Fibroblast of villous mesenchyme (primary cell): Measurements from ENCODE around the gene NUDT22. TPM values are rescaled to one million over a fixed set of nuclear protein-coding genes. Genes with fewer than 3 reads are reported as not detected.

Experiments used
- DNase-seq: peaks from one replicate; pipeline ENCODE4 v3.0.0-alpha.2; 2010; ENCODE audit warnings: low read depth
- H3K4me3 ChIP-seq: 2 replicates; pipeline ENCODE4 v1.5.1; 2011; ENCODE audit warnings: low read depth, mild to moderate bottlenecking, low read length
- total RNA-seq: library from RNA; depleted of rRNA; stranded (reverse); fragments of >200 nt; gene quantifications from 2 replicates; pipeline ENCODE4 v1.2.3, GENCODE V29; 2012
- TF ChIP-seq, protein P1 (sequence below): IDR thresholded peaks from 2 replicates; pipeline ENCODE4 v1.5.1; 2012; ENCODE audit warnings: low read depth, mild to moderate bottlenecking, low read length; ENCODE audit not compliant: insufficient read depth

Gene NUDT22
- total RNA-seq, 1 donor: 43.6 TPM

DNA sequence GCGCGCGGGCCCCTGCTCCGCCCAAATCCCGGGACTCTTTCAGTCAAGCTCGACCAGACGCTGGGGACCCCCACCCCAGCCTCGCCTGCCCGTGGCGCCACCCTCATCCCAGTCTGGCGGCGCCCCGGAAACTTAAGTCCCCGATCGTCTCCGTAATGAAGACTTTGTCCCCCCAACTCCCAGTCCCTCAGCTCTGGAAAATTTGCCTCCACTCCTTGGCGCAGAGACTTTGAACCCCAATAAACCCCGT is 25.6 kb downstream of the NUDT22 start:
- H3K4me3 ChIP-seq: peak overlapping the region; percentile 84
- TF ChIP-seq, protein P1, sequence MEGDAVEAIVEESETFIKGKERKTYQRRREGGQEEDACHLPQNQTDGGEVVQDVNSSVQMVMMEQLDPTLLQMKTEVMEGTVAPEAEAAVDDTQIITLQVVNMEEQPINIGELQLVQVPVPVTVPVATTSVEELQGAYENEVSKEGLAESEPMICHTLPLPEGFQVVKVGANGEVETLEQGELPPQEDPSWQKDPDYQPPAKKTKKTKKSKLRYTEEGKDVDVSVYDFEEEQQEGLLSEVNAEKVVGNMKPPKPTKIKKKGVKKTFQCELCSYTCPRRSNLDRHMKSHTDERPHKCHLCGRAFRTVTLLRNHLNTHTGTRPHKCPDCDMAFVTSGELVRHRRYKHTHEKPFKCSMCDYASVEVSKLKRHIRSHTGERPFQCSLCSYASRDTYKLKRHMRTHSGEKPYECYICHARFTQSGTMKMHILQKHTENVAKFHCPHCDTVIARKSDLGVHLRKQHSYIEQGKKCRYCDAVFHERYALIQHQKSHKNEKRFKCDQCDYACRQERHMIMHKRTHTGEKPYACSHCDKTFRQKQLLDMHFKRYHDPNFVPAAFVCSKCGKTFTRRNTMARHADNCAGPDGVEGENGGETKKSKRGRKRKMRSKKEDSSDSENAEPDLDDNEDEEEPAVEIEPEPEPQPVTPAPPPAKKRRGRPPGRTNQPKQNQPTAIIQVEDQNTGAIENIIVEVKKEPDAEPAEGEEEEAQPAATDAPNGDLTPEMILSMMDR: no peak

DNA sequence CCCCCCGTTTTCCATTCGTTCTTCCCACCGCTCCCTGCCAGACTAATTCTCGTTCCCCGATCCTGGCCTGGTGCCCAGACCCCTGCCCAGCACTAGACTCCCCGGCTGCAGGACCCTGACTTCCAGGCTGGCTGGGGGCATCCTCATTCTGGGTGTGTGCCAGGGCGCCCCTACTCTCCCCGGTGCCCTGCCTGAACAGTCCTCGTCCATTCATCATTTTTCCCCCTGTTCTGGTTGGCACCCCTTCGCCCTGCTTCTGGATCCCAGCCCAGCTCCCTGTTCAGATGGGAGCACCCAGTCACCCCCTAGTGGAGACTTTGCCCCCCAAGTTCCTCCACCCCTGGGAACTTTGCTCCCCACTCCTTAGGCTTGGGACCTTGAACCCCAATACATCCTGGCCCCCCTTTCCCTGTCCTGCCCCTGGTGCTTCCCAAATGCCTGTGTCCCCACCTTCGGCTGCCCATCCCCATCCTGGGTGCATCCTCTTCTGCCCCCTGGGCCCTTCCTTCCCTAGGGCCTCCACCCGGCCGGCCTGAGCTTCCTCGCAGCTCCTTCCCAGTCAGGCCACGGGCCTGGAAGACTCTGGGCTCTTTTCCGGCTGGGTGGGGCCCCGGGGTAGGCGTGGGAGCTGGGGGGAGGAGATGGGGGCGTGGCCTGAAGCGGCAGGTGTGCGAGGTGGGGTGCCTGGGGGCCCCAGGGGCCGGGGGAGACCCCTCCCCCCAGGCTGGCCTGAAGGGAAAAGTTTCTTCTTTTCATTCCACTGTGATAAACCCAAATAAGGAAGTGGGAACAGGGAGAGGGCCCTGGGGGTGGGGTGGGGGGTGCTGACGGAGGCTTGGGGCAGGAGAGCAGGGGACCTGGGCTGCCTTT is 26.2 kb downstream of the NUDT22 start:
- DNase-seq: no peak
- TF ChIP-seq, protein P1: peak; percentile 58

More for the DNA sequence above, 25.6 kb downstream of the NUDT22 start:
- DNase-seq: no peak

DNA sequence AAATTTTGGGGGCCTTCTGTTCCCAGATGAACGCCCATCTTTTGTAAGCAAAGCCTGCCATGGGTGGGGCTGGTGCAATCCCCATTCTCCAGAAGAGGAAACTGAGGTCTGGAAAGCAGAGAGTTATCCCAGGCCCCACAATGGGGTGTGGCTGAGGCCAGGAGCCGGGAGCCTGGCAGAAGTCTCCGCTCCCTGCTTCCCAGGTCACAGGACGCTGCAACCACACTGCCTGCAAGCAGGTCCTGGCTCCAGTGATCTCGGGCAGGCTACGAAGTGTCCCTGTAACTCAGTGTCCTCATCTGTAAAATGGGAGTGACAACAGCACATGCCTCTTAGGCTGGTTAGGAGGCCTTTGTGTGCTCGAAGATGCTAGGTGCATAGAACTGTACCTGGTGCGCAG is 27.0 kb downstream of the NUDT22 start:
- TF ChIP-seq, protein P1: no peak
- DNase-seq: no peak
- H3K4me3 ChIP-seq: peak overlapping the region; percentile 84

More for the DNA sequence above, 26.2 kb downstream of the NUDT22 start:
- peak overlapping the region; percentile 84 for H3K4me3 ChIP-seq

DNA sequence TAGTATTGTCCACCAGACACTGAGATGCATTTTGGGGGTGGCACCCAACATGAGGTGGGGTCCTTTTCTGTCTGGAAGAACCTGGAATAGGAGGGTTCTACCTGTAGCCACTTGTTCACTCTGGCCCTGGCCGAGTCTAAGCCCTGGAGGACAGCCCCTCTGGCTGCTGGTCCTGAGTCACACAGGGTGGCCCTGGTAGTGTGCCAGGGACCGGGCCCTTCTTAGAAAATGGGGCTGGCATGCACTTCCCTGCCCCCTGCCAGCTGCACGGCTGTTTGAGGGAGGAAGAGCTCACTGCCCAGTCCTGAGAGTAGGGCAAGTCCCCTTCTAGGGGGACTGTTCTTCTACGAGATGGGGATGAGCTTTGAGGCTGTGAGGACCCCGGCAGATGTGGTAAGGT is 27.4 kb downstream of the NUDT22 start:
- no peak overlapping the region for H3K4me3 ChIP-seq
- TF ChIP-seq, protein P1: no peak
- DNase-seq: no peak

DNA sequence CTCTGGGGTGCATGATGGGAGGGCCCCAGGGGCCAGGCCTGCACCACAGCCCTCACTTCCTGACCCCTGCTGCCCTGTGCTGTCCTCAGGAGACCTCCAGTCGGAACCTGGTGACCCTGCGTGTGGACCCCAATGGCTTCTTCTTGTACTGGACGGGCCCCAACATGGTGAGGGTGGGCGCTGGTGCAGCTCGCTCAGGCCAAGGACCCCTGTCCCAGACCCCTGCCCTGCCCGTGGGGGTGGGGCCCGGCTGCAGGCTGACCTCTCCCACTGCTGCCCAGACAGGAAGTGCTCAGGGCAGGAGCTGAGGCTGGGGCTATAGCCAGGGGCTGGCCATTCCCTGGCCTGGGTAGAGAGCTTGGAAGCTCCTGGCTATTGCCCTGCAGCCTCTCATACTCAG is 28.3 kb downstream of the NUDT22 start:
- TF ChIP-seq, protein P1: no peak
- DNase-seq: no peak

DNA sequence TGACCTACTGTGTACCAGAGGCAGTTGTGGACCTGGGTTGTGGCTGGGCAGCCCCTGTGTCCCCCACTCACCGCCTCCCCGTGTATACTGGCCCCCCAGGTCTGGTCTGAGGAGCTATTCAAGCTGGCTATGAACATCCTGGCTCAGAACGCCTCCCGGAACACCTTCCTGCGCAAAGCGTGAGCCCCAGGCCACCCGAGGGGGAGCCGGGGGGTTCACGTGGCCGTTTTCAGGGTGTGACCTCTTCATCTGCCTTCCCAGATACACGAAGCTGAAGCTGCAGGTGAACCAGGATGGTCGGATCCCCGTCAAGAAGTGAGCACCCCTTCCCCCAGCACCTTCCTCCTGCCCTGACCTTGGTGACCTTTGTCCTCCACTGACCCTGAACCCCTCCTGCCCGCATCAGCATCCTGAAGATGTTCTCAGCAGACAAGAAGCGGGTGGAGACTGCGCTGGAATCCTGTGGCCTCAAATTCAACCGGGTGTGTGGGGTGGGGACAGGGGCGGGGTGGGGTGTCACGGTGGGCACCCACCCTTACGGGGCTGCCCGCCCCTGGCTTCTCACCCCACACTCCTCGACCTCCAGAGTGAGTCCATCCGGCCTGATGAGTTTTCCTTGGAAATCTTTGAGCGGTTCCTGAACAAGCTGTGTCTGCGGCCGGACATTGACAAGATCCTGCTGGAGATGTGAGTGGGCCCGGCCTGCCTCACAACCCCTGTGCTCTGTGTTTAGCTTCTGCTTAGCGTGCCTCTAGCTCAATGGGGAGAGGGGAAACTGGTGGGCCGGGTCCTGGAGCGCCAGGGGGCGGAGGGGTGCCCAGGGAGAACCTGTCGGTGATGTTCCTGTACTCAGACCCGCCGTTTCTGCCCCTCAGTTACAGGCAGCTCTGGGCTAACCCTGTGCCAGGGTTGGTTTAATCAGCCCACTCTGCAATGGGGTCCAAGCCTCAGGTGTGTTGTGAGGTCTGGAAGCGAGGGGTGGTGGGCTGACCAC is 29.4 kb downstream of the NUDT22 start:
- H3K4me3 ChIP-seq: no peak overlapping the region
- DNase-seq: no peak
- TF ChIP-seq, protein P1: no peak

More for the DNA sequence above, 28.3 kb downstream of the NUDT22 start:
- H3K4me3 ChIP-seq: no peak overlapping the region
